Measurements from ENCODE around the gene TMEM151B. TPM values are rescaled to one million over a fixed set of nuclear protein-coding genes. Genes with fewer than 3 reads are reported as not detected.

TMEM151B gene
- total and polyA plus RNA-seq, 7 donors, result 0.04 to 0.07 TPM; not detected in 5

DNA sequence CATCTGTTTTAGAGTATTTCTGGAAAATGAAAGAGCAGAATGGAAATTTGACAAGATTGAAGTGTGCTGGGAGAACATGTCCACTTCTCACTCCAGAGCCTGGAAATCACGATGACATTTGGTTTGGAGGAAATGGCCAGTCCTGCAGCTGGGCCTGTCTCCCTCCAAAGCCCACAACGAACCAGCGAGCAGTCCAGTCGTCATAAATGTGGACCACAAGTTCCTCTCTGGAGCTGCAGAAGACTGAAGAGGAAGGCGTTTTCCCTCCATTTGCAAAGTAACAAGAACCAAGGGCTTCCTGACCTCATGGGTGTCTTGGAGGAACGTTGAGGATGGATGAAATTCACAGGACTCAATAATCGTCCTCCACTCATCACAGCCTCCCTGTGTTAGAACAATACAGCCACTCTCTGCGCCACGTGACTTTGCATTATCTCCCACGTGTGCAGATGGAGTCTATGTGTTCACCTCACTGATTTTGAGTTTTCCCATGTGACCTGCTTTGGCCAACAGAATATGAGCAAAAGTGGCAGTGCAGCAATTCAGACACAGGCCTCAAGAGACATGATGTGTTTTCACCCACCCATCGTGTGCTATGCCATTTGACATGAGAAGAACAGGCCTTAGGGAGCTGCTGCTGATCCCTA is 63.1 kb downstream of the TMEM151B start:
- Histone ChIP-seq H3K27ac (no peak overlapping the region), H3K36me3 (ENCODE audit: insufficient read depth in 1 of 2, low read depth in 1 of 2) (no peaks in the 10 kb centered on the region), H3K9me3 (no peaks in the 10 kb centered on the region), H3K4me3 (no peak overlapping the region), H3K4me1 (no peaks in the 10 kb centered on the region), H3K27me3 (ENCODE audit: insufficient read depth in 3 of 3, low read length in 2 of 3) (peaks cover 0 to 12% (median 0%) of the 10 kb centered on the region in 3 donors)
- TF ChIP-seq, protein P1, sequence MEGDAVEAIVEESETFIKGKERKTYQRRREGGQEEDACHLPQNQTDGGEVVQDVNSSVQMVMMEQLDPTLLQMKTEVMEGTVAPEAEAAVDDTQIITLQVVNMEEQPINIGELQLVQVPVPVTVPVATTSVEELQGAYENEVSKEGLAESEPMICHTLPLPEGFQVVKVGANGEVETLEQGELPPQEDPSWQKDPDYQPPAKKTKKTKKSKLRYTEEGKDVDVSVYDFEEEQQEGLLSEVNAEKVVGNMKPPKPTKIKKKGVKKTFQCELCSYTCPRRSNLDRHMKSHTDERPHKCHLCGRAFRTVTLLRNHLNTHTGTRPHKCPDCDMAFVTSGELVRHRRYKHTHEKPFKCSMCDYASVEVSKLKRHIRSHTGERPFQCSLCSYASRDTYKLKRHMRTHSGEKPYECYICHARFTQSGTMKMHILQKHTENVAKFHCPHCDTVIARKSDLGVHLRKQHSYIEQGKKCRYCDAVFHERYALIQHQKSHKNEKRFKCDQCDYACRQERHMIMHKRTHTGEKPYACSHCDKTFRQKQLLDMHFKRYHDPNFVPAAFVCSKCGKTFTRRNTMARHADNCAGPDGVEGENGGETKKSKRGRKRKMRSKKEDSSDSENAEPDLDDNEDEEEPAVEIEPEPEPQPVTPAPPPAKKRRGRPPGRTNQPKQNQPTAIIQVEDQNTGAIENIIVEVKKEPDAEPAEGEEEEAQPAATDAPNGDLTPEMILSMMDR (IDR thresholded peaks at IDR 0.05), result no peak
- DNase-seq (no peak), ATAC-seq (no peak)
- WGBS, 3 donors, result 70 to 77% (median 77%) methylated on average over 11 of the region's 11 CpGs
- intact Hi-C loops (cut with DNase I), result loop anchor here (10.0 kb wide), 2 partner anchors 229 to 239 kb away; no protein-coding TSS in a partner anchor

DNA sequence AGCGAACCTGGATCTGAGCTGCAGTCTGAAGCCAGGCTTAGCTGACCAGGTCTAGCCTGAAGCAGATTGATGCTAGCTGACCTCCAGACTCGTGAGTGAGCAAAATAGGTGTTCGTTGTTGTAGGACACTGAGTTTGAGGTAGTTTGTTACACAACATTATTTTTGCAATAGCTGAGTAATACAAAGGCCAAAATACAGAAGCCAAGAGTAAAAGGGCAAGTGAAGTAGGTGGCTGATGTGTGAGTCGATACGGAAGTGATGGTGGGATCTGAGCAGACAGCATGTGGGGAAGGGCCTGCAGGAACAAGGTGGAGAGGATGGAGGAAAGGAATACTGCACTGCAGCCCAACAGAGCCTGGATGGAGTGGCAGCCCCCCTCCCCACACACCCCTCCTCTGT is 63.7 kb downstream of the TMEM151B start:
- intact Hi-C loops (cut with DNase I), result loop anchor here (10.0 kb wide), 2 partner anchors 229 to 239 kb away; no protein-coding TSS in a partner anchor
- WGBS, 3 donors, result 86 to 93% (median 92%) methylated on average over 5 of the region's 5 CpGs

DNA sequence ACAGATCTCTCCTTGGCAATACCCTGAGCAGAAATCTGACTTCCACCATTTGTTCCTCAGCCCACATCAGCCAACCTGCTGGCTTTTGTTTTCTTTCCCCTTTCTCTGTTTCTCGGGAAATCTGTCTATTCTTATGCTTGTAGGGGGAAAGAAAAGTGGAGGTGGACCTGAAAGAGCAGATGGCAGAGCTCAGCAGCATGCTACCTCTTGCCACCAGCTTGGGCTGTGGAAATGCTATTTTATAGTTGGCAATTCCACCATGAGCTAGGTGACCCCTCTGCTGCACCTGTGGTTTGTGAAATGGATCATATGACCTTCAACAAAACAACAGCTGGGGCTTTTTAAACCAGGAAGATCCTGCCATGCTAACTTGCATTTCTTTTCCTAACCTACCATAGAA is 65.4 kb downstream of the TMEM151B start:
- Histone ChIP-seq H3K9me3 (no peaks in the 10 kb centered on the region), H3K4me3 (no peak overlapping the region), H3K27me3 (ENCODE audit: insufficient read depth in 3 of 3, low read length in 2 of 3) (no peaks in the 10 kb centered on the region), H3K36me3 (ENCODE audit: insufficient read depth in 1 of 2, low read depth in 1 of 2) (no peaks in the 10 kb centered on the region), H3K4me1 (no peaks in the 10 kb centered on the region), H3K27ac (no peak overlapping the region)
- DNase-seq, result no peak
- WGBS, 3 donors, result 26 to 38% (median 32%) methylated on average over 1 of the region's 1 CpG
- intact Hi-C loops (cut with DNase I), result loop anchor here (5.0 to 10.0 kb wide), 4 partner anchors 68 to 241 kb away; partner anchors contain the start of gene NFKBIE (in 1 of the 2)
- TF ChIP-seq, protein P1 (IDR thresholded peaks at IDR 0.05), result no peak
- ATAC-seq, result no peak

More for the DNA sequence above, 63.7 kb downstream of the TMEM151B start:
- Histone ChIP-seq H3K27ac (no peak overlapping the region), H3K9me3 (no peaks in the 10 kb centered on the region), H3K27me3 (ENCODE audit: insufficient read depth in 3 of 3, low read length in 2 of 3) (peaks cover 0 to 10% (median 0%) of the 10 kb centered on the region in 3 donors), H3K4me3 (no peak overlapping the region), H3K4me1 (no peaks in the 10 kb centered on the region), H3K36me3 (ENCODE audit: insufficient read depth in 1 of 2, low read depth in 1 of 2) (no peaks in the 10 kb centered on the region)
- TF ChIP-seq, protein P1 (IDR thresholded peaks at IDR 0.05), result no peak
- ATAC-seq, result no peak
- DNase-seq, result no peak

DNA sequence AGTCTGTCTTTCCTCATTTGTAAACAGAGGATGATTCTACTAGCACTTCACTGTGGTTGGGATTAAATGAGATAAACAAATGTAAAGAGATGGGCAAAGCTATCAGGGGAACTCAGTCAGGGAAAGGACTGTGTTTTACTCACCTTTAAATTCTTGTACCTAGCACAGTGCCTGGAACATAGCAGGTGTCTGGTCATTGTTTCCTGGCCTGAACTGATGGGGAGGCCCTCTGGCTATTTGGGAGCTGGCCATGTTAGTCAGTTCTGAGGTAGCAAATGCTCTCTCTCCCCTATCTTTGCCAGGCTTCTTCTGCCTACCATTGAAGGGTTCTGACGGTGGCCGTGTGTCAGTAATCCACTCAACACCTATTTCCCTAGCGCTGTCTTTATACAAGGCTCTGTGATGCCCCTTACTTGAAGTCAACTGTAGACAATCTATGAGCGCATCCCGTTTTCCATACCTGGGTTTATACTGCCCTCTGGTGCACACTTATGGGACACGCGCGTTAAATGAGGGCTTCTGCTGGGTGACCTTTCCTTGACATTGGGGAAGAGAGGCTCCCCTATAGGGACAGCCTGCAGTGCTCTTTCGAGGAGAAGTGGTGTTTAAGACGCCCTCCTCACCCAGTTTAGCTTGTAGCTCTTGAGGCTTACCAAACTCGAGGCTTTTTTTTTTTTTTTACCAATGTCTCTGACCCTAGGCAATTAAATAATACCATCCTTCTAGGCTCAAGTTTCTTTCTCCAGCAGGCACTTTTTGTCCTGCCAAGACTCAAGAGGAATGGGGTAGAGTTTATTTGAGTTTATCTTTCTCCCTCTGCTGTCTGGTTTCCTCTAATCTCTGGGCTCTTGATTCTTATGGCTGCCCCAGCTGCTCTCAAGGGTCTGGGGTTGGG is 68.2 kb downstream of the TMEM151B start:
- H3K4me1 ChIP-seq, result no peaks in the 10 kb centered on the region
- ATAC-seq (peak; percentile 84 to 92 (median 87)), DNase-seq (peak; percentile 47 to 66)
- H3K9me3 ChIP-seq, result no peaks in the 10 kb centered on the region
- intact Hi-C loops (cut with DNase I), result loop anchor here (1.0 to 10.0 kb wide), 6 partner anchors 70 to 244 kb away; partner anchors contain the start of gene NFKBIE (in 1 of the 2)
- TF ChIP-seq, protein P1 (IDR thresholded peaks at IDR 0.05), result peak; percentile 67
- no peak overlapping the region for H3K4me3 ChIP-seq
- 4 to 12% (median 8%) methylated on average over 11 of the region's 11 CpGs for WGBS, 3 donors
- no peaks in the 10 kb centered on the region for H3K36me3 ChIP-seq (ENCODE audit: insufficient read depth in 1 of 2, low read depth in 1 of 2)
- H3K27ac ChIP-seq, result no peak overlapping the region
- H3K27me3 ChIP-seq (ENCODE audit: insufficient read depth in 3 of 3, low read length in 2 of 3), result peaks cover 0 to 19% (median 3%) of the 10 kb centered on the region in 3 donors
